ENCODE data around the gene CACNA2D4. TPM values are rescaled to one million over a fixed set of nuclear protein-coding genes. Genes with fewer than 3 reads are reported as not detected.
A peak's percentile ranks its signal among the peaks of the same experiment; 100 is the strongest.

Gene CACNA2D4
- total RNA-seq, 1 donor from 2014 or later = 1.2 TPM

DNA sequence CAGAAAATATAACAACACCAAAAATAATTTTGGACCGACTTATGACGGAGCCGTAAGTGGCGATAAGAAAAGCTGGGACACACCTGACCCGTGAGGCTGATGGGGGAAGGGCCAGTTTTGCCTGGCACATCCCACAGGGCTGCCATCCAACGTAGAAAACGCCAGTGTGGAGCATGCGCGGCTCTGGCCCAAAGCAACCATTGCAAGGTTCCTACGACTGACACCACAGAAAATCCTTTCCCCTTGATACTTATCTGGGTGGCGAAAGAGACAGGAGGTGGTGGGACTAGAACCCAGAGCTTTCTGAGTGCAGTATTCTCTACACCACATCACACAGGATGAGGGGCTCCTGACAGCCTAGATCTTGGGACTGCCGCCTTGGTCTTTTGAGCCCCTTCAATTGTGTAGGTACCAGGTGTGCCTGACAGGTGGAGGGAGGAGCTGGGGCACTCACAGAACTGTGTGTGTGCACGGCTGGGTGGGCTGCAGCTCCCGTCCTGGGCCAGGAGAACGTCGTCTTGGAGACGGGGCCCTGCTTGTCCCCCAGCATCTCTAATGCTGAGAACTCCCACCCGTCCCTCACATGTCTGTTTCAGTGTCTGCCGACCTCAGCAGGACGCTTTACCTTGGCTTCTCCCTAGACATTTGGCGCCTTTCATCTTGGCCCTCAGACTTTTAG is 17.4 kb upstream of the CACNA2D4 start:
- Histone ChIP-seq H3K36me3 (no peaks in the 10 kb centered on the region), H3K4me3 (peak overlapping the region; percentile 20), H3K27me3 (ENCODE audit: low read depth) (peaks cover 3% of the 10 kb centered on the region), H3K9me3 (replicated peaks) (no peaks in the 10 kb centered on the region), H3K27ac (replicated peaks) (peak overlapping the region; percentile 57), H3K4me1 (peaks cover 58% of the 10 kb centered on the region)
- no peak for DNase-seq
- intact Hi-C loops (cut with micrococcal nuclease) = loop anchor here (10.0 kb wide), 1 partner anchor 301 kb away; no protein-coding TSS in a partner anchor
- TF ChIP-seq, protein P1, sequence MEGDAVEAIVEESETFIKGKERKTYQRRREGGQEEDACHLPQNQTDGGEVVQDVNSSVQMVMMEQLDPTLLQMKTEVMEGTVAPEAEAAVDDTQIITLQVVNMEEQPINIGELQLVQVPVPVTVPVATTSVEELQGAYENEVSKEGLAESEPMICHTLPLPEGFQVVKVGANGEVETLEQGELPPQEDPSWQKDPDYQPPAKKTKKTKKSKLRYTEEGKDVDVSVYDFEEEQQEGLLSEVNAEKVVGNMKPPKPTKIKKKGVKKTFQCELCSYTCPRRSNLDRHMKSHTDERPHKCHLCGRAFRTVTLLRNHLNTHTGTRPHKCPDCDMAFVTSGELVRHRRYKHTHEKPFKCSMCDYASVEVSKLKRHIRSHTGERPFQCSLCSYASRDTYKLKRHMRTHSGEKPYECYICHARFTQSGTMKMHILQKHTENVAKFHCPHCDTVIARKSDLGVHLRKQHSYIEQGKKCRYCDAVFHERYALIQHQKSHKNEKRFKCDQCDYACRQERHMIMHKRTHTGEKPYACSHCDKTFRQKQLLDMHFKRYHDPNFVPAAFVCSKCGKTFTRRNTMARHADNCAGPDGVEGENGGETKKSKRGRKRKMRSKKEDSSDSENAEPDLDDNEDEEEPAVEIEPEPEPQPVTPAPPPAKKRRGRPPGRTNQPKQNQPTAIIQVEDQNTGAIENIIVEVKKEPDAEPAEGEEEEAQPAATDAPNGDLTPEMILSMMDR (IDR thresholded peaks at IDR 0.05; ENCODE audit: borderline replicate concordance) = no peak

- peaks cover 57% of the 10 kb centered on the region for H3K4me1 ChIP-seq
- DNase-seq = no peak
- no peaks in the 10 kb centered on the region for H3K9me3 ChIP-seq (replicated peaks)
- peak overlapping the region; percentile 20 for H3K4me3 ChIP-seq
- H3K27ac ChIP-seq (replicated peaks) = no peak overlapping the region
- no peaks in the 10 kb centered on the region for H3K36me3 ChIP-seq
- intact Hi-C loops (cut with micrococcal nuclease) = loop anchor here (10.0 kb wide), 1 partner anchor 300 kb away; no protein-coding TSS in a partner anchor
- TF ChIP-seq, protein P1 (IDR thresholded peaks at IDR 0.05; ENCODE audit: borderline replicate concordance) = no peak
- peaks cover 9% of the 10 kb centered on the region for H3K27me3 ChIP-seq (ENCODE audit: low read depth)
Observed at GRCh38 chr12:1935242-1935641, 16.8 kb upstream of the CACNA2D4 start.

- no peak for DNase-seq
- Histone ChIP-seq H3K4me3 (no peak overlapping the region), H3K27ac (replicated peaks) (no peak overlapping the region), H3K36me3 (no peaks in the 10 kb centered on the region), H3K4me1 (peaks cover 53% of the 10 kb centered on the region), H3K9me3 (replicated peaks) (no peaks in the 10 kb centered on the region), H3K27me3 (ENCODE audit: low read depth) (peaks cover 10% of the 10 kb centered on the region)
- intact Hi-C loops (cut with micrococcal nuclease) = loop anchor here (10.0 kb wide), 1 partner anchor 300 kb away; no protein-coding TSS in a partner anchor
- TF ChIP-seq, protein P1 (IDR thresholded peaks at IDR 0.05; ENCODE audit: borderline replicate concordance) = no peak
Observed at GRCh38 chr12:1934831-1935230, 16.4 kb upstream of the CACNA2D4 start.

DNA sequence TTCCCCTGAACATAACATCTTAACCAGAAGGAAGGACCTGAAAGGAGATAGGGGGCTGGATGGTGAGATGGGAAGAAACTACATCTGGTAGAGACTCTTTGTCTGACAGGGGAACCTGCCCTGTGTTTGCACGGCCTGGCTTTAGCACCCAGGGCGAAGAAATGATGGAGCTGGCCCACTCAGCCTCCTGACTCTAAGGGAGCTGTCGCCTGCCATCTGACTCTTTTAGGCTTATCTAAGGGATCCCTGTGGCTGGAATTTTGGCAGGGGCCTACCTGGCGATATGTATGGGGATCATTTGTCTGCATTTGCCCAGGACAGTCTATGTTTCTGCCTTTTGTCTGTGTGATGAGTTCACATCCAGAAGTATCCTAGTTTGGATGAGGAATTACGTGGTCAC is 15.6 kb upstream of the CACNA2D4 start:
- no peak overlapping the region for H3K4me3 ChIP-seq
- TF ChIP-seq, protein P1 (IDR thresholded peaks at IDR 0.05; ENCODE audit: borderline replicate concordance) = no peak
- intact Hi-C loops (cut with micrococcal nuclease) = loop anchor here (10.0 kb wide), 1 partner anchor 299 kb away; no protein-coding TSS in a partner anchor
- H3K36me3 ChIP-seq = no peaks in the 10 kb centered on the region
- no peak for DNase-seq
- peaks cover 10% of the 10 kb centered on the region for H3K27me3 ChIP-seq (ENCODE audit: low read depth)
- no peaks in the 10 kb centered on the region for H3K9me3 ChIP-seq (replicated peaks)
- no peak overlapping the region for H3K27ac ChIP-seq (replicated peaks)
- peaks cover 49% of the 10 kb centered on the region for H3K4me1 ChIP-seq

DNA sequence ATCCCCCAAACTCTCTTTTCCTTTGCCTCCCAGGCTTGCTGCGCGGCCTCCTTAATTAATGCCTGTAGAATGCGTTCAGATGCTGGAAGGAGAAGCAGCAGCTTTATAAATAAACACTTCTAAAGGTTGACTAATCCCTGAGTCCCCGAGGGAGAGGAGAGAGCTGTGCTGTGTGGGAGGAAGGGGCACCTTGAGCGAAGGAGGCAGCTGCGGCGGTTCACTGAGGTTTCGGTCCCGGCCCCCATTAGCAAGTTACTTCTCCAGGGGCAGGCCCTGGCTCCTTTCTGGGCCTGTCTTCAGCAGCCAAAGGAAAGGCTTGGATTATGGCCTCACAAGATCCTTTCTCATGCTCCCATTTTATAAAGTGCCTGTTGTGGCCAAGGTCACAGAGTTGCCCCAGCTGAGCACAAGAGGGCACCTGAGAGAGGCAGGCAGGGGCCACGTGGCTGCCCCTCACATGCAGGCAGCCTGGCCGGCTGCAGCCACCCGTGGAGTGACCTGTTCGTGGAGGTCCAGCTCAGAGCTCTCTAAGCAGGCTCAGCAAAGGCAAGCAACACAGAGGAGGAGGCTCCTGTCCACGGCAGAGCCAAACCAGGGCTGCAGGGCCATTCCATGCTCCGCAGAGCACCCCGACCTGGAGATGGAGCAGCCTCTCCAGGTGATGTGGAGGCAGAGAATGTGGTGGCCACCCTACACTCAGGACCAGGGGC is 15.0 kb upstream of the CACNA2D4 start:
- intact Hi-C loops (cut with micrococcal nuclease) = loop anchor here (10.0 kb wide), 1 partner anchor 299 kb away; no protein-coding TSS in a partner anchor
- H3K27me3 ChIP-seq (ENCODE audit: low read depth) = peaks cover 12% of the 10 kb centered on the region
- no peak for DNase-seq
- no peak overlapping the region for H3K27ac ChIP-seq (replicated peaks)
- H3K4me1 ChIP-seq = peaks cover 52% of the 10 kb centered on the region
- H3K9me3 ChIP-seq (replicated peaks) = no peaks in the 10 kb centered on the region
- H3K4me3 ChIP-seq = no peak overlapping the region
- H3K36me3 ChIP-seq = no peaks in the 10 kb centered on the region
- TF ChIP-seq, protein P1 (IDR thresholded peaks at IDR 0.05; ENCODE audit: borderline replicate concordance) = no peak
